GM18526 (cell line): ENCODE data around the gene CALD1.

Source experiments
- POLR2A ChIP-seq: IDR thresholded peaks from 3 replicates; pipeline ENCODE4 v1.6.1; 2011; ENCODE audit not compliant: insufficient read length; ENCODE audit errors: extremely low read depth

Gene CALD1

DNA sequence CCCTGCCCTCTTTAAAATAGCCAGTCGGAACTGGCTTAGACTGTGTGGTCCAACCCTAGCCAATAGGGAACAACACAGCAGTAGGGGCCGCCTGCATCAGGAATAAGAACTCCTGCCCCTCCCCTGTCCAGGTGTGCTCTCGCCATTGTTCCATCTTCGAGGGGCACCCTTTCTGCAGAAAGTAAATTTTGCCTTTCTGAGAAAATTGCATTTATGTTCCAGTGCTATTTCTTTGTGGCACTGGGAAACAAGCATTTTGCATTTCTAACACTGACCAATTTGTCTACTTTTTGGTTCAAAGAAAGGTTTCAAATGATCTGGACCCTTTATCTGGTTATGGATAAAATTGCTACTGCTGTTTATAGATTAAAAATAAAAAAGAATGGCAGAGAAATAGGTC lies 116.6 kb downstream of the CALD1 start:
- no peak for TF ChIP-seq POLR2A

GRCh38 chr7:134897936-134898335 lies 118.5 kb downstream of the CALD1 start:
- no peak for TF ChIP-seq POLR2A

- no peak for TF ChIP-seq POLR2A
These were observed 120.3 kb downstream of the CALD1 start for GRCh38 chr7:134899729-134900128.

DNA sequence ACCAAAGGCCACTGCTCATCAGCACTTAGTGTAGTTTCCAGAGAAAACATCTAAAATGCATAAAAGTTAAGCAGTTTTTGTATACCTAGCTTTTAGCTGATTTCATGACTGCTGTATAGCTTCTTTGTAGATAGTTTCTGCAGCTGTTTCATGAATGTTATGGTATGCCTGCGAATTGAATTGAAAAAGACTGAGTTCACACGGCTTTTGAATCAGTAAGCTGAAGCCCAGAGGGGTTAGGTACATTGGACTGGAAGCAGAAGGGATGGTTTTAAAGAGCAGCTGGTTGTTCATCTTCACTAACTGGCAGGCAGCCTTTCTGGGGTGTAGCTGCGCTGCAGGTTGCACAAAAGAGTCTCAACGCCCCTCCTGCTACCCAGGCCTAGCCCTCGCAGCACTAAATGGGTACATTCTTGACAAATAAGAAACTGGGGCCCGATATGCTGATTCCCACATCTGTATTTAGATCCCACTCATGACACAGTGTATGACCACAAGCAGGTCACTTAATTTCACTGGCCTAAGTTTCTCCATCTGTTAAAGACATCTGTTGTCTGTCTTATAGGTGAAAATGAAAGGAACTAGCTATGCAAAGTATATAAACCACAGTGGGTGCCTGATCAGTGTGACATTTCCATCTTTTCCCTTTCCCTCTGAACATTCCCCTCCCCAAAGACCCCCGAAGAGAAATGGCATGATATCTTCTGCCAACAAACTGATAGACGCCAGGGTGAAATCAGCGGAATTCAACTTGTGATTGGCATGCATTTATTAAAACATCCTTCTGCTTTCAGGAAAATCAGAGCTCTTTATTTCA lies 120.9 kb downstream of the CALD1 start:
- TF ChIP-seq POLR2A = no peak

DNA sequence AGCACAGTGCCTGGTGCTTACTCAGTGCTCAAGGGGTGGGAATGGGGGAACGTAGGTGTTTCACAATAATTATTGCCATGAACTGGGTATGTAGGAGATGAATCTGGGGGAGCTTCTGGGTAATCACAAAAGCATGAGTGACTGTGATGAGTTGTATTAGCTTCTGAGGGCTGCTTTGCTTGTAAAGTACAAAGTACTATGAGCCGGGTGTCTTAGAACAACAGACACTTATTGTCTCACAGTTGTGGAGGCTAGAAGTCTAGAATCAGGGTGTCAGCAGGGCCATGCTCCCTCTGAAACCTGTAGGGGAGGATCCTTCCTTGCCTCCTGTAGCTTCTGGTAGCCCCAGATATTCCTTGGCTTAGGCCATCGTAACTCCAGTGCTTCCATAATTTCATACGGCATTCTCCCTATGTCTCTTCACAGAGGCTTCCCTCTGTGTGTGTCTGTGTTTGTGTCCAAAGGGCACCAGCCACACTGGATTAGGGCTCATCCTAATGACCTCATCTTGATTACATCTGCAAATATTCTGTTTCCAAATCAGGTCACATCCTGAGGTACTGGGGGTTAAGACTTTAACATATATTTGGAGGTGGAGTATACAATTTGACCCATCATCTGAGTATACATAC lies 122.1 kb downstream of the CALD1 start:
- no peak for TF ChIP-seq POLR2A

GRCh38 chr7:134902058-134902457 lies 122.6 kb downstream of the CALD1 start:
- TF ChIP-seq POLR2A = no peak

DNA sequence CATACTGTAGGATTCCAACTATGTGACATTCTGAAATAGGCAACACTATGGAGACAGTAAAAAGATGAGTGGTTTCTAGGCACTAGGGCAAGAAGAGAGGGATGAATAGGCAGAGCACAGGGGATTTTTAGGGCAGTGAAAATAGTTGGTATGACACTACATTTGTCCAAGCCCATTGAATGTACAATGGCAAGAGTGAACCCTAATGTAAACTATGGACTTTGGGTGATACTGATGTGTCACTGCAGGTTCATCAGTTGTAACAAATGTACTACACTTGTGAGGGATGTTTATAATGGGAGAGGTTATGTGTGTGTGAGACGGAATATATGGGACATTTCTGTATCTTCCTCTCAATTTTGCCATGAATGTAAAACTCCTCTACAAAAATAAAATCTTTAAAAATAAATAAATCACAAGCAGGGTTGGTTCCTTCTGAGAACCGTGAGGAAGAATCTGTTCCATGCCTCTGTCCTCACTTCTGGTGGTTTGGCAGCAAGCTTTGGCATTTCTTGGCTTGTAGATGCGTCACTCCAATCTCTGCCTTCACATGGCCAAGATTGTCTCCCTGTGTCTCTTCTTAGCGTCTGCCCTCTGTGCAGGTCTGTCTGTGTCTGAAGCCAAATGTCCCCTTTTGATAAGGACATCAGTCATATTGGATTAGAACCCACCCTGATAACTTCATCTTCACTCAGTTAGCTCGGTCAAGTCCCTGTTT lies 123.8 kb downstream of the CALD1 start:
- no peak for TF ChIP-seq POLR2A

DNA sequence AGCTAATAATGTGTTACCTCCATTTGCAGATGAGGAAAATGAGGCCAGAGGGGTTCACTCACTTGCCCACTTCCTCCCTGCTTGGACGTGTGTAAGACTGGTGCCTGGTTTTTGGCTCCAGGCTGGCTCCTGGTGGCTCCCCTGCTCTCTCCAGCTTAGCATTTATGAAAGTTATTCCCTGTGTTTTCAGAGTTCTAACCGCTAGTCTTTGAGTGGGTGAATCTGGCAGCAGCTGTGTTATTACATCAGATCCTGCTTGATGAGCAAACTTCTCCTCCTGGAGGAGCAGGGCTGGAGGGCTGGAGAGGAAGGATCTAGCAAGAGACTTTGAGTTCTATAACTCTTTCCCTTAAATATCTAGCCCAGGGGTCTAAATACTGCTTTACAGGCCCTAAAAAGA lies 125.9 kb downstream of the CALD1 start:
- TF ChIP-seq POLR2A = no peak

- no peak for TF ChIP-seq POLR2A
These were observed 127.6 kb downstream of the CALD1 start for GRCh38 chr7:134907000-134907399.

- TF ChIP-seq POLR2A = no peak
These were observed 128.2 kb downstream of the CALD1 start for GRCh38 chr7:134907639-134908038.

DNA sequence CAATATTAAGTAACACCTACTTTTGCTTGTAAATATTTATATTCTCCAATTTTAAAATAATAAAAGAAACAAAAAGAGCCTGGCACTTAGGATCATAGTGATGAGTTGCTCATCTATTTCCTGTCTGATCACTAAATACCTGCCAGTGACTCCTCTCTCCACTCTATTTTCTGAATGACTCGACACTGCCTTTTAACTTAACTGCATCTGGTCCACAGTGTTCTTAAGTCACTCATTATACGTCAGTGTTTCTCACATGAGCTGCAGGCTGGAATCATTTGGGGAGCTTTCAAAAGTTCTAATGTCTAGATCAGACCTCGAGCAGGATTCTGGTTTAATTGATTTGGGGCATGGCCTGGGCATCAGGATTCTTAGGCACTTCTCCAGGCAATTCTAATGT lies 128.9 kb downstream of the CALD1 start:
- TF ChIP-seq POLR2A = no peak

- no peak for TF ChIP-seq POLR2A
These were observed 130.9 kb downstream of the CALD1 start for GRCh38 chr7:134910214-134910890.

DNA sequence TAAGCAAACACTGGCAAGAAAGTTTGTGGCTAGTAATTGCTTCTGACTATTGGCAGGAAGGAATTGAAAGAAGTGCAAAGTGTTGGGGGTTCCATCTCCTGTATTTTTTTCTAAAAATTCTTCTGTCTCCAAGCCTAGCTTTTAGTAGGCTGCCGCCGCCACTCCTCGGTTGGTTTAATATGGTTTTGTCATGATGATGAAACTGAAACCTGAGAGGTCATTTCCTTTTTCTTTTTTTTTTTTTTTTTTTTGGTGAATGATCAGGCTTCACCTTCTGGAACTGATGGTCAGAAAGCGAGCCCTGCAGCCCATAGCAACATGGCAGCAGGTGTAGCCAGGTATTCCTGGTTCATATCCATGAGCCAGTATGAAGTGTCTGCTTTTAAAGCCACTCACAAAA lies 131.5 kb downstream of the CALD1 start:
- no peak for TF ChIP-seq POLR2A

GRCh38 chr7:134916171-134916883 lies 136.9 kb downstream of the CALD1 start:
- no peak for TF ChIP-seq POLR2A

- TF ChIP-seq POLR2A = no peak
These were observed 139.8 kb downstream of the CALD1 start for GRCh38 chr7:134919240-134919641.
